Gastrocnemius medialis (tissue), 4 donors: ENCODE data around the gene ZNF180.
"Not testable (repeated sequence)": the region's sequence is repeated elsewhere in the genome, so short reads cannot be mapped to it uniquely, and the experiment has no call there.

Source experiments
- POLR2A ChIP-seq, 2 donors: fragments of 450-650 bp; IDR thresholded peaks; one replicate each; pipeline ENCODE4 v1.6.1; 2017; ENCODE audit warnings: antibody characterized with exemption in 2 of 2, mild to moderate bottlenecking in 2 of 2, moderate library complexity in 2 of 2
- TF ChIP-seq, protein P1 (sequence below), 5 experiments: fragments of 450-650 bp in 3 of 5; fragments of 200-600 bp in 2 of 5; sonication (generic) in 2 of 5; IDR thresholded peaks in 4 of 5; conservative IDR thresholded peaks in 1 of 5; 1 replicate in 4 of 5; 2 replicates in 1 of 5; pipeline ENCODE4 v1.5.1; 2016 to 2019; ENCODE audit warnings: antibody characterized with exemption in 5 of 5, mild to moderate bottlenecking in 3 of 5, moderate library complexity in 3 of 5

GRCh38 chr19:44462600-44463286, 37.6 kb downstream of the ZNF180 start:
- TF ChIP-seq, protein P1, sequence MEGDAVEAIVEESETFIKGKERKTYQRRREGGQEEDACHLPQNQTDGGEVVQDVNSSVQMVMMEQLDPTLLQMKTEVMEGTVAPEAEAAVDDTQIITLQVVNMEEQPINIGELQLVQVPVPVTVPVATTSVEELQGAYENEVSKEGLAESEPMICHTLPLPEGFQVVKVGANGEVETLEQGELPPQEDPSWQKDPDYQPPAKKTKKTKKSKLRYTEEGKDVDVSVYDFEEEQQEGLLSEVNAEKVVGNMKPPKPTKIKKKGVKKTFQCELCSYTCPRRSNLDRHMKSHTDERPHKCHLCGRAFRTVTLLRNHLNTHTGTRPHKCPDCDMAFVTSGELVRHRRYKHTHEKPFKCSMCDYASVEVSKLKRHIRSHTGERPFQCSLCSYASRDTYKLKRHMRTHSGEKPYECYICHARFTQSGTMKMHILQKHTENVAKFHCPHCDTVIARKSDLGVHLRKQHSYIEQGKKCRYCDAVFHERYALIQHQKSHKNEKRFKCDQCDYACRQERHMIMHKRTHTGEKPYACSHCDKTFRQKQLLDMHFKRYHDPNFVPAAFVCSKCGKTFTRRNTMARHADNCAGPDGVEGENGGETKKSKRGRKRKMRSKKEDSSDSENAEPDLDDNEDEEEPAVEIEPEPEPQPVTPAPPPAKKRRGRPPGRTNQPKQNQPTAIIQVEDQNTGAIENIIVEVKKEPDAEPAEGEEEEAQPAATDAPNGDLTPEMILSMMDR (IDR thresholded peaks at IDR 0.05 in 4 of 5, conservative IDR thresholded peaks at IDR 0.05 in 1 of 5) = not testable (repeated sequence)
- not testable (repeated sequence) for TF ChIP-seq POLR2A (IDR thresholded peaks at IDR 0.05)
